Stimulated activated CD4-positive, alpha-beta T cell treated with anti-CD3 and anti-CD28 coated beads, TNF-alpha, amount 100 ng/mL, for 48 hours (primary cell): ENCODE results near the gene AIFM3.

Source experiments
- DNase-seq, 3 donors: peaks; one replicate each; pipeline ENCODE4 v3.0.0-alpha.2; 2020; ENCODE audit warnings: low read depth in 3 of 3

Gene AIFM3

DNA sequence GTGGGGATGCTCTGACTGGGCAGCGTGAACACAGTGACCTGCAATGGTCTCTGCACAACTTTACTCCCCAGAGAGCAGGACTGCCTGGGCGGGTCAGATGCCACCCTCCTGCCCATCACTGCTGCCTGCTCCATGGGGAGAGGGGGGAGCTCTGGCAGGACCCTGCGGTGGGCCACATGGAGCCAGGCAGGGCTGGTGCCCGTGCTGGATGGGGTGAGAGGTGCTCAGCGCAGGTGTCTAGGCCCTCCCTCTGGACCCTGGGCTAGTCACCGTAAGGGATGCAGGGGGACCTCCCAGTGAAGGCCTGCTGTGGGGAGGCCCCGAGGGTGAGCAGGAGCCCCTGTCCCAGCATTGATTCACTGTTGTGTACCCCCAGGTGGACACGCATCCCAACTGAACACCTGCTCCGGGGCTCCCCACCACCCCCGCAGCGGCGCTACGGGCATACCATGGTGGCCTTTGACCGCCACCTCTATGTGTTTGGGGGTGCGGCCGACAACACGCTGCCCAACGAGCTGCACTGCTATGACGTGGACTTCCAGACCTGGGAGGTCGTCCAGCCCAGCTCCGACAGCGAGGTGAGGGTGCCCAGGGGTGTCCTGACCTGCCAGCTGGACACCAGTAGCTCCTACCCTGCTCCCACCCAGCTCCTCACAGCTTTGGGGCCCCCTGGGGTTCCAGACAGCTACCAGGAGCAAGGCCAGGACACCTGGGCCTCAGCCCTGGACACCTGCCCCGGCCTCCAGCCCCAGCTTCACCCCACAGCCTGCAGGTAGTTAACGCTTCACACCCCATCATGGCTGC lies 24.4 kb downstream of the AIFM3 start:
- DNase-seq: no peak

DNA sequence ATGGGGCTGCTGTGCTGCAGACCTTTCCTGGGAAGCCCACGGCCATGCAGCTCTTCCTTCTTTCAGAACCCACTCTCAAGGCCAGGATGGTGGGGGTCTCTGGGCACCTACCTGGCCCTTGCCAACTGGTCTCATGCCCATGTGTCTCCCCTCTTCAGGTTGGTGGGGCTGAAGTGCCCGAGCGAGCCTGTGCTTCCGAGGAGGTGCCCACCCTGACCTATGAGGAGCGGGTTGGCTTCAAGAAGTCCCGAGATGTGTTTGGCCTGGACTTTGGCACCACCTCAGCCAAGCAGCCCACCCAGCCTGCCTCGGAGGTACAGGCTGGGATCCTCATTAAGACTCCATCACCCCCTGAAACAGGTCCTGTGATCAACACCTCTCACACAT lies 25.0 kb downstream of the AIFM3 start:
- no peak for DNase-seq

DNA sequence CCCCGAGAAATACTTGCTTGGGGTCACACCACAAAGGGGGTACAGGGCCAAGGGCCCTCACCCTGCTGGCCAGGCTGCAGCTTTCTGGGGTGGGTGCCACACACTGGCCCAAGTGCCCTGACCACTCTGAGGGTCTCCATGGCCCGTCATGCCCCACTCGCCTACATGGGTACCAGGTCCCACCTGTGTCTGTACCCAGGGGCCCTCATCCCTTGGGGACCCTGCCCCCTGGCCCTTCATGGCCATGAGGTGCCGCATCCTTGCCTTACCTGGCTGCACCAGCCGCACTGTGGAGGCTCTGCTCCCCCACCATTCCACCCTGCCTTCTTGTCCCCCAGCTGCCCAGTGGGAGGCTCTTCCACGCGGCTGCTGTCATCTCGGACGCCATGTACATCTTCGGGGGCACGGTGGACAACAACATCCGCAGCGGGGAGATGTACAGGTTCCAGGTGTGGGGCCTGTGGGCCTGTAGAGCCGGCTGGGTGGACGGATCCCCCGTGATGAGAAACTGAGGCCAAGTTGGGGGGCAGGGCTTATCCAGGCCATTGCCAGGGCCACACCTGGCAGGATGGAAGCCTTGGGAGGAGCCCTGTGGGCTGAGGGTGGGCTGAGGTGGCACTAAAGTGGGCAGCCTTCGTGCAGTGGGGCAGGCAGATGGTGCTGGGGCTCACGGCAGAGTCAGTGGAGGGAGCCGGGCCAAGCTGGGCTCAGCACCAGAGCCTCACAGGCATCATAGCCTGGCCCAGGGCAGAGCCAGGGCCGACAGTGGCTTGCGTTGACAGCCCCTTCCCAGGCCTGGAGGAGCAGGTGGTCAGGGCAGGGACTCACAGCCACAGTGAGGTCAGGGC lies 25.6 kb downstream of the AIFM3 start:
- no peak for DNase-seq

DNA sequence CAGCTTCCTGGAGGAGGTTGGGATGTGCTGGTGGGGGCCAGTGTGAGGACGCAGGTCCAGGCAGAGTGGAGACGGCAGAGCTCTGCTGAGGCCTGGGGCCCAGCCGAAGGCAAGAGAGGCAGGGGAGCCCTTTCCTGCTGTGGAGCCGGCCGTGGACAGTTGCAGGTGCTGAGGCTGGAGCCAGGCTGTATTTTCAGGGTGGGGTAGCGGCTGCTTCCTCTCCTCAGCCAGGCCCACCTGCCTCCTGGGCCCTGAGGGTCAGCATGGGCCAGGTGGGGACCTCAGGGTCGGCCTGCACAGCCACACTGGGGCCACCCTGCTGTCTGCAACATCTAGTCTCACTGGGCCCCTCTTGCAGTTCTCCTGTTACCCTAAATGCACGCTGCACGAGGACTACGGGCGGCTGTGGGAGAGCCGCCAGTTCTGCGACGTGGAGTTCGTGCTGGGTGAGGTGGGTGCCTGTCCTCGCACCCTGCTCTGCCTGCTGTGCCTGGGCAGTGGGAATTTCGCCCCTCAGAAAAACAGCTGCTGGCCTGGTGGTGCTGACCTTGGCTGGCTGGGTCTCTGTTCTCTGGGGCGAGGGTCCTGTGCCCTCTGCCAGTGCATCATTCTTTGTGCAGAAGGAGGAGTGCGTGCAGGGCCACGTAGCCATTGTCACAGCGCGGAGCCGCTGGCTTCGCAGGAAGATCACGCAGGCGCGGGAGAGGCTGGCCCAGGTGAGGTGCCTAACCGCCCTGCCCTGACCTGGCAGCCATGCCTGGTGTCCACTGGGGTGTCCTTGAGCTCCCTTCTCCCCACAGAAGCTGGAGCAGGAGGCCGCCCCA lies 26.5 kb downstream of the AIFM3 start:
- no peak for DNase-seq

DNA sequence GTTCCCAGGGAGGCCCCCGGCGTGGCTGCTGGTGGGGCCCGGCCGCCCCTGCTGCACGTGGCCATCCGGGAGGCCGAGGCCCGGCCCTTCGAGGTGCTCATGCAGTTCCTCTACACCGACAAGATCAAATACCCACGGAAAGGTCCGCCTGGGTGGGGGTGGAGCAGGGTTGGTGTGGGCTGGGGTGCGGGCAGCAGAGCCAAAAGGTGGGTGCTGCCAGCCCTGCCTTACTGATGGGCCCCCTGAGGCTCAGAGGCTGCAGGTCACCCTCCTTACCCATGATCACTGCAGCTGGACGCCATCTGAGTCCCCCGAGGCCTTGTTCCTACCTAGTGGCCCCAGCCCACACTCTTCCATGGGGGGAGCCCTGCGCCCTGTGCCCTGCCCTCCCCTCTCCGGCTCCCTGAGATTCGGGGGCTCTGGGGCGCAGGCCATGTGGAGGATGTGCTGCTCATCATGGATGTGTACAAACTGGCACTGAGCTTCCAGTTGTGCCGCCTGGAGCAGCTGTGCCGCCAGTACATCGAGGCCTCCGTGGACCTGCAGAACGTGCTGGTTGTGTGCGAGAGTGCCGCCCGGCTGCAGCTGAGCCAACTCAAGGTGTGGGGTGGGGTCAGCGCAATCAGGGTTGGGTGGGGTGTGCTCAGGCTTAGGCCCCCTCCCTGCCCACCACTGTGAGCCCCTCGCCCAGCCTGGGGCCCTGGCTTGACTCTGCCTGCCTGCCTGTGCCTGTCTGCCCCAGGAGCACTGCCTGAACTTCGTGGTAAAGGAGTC lies 27.3 kb downstream of the AIFM3 start:
- DNase-seq: no peak

DNA sequence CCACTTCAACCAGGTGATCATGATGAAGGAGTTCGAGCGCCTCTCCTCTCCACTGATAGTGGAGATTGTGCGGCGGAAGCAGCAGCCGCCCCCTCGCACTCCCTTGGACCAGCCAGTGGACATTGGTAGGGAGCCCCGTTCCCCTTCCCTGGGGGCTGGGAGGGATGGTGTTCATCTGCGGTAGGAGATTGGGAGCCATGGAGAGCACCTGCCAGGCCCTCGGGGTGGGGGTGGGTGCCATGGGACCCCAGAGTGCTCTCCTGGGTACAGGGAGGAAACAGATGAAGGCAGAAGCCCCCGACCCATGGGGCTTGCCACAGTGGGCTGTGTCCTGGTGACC lies 27.8 kb downstream of the AIFM3 start:
- DNase-seq: no peak

DNA sequence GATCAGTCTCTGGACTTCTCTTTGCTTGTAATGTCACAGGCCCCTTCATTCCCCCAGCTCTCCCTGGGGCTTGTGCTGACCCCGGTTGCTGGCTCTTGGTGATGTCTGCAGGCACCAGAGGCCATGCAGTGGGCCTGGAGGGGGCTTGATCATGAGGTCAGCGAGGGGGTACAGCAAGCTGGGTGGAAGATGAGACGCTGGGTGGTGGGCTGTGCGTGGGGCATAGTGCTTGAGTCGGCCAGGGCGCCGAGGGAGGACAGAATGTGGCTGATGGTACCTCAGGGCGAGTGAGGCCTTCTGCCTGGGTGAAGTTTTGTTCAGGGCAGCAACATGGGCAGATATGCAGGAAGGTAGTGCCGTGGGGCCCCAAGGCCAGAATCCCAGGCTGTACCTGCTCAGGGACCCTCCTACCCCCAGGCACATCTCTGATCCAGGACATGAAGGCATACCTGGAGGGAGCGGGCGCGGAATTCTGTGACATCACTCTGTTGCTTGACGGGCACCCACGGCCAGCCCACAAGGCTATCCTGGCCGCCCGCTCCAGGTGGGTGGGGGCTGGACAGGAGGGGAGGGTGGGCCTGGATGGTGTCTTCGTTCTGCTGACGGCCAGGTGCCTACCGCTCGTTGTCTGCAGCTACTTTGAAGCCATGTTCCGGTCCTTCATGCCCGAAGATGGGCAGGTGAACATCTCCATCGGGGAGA lies 28.4 kb downstream of the AIFM3 start:
- no peak for DNase-seq

DNA sequence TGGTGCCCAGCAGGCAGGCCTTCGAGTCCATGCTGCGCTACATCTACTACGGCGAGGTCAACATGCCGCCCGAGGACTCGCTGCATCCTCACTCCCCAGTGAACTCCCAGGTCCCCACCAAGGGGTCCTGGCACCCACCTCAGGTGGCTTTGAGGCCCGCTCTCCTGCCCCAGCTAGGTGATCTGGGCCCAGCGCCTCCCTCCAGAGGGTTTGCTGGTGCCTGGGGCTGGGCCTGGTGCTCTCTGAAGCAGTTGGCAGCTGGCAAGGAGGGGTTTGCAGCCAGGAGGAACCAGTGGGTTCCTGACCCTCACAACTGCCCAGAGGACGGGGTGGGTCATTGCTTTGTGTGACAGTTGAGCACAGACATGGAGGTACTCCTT lies 29.0 kb downstream of the AIFM3 start:
- no peak for DNase-seq

DNA sequence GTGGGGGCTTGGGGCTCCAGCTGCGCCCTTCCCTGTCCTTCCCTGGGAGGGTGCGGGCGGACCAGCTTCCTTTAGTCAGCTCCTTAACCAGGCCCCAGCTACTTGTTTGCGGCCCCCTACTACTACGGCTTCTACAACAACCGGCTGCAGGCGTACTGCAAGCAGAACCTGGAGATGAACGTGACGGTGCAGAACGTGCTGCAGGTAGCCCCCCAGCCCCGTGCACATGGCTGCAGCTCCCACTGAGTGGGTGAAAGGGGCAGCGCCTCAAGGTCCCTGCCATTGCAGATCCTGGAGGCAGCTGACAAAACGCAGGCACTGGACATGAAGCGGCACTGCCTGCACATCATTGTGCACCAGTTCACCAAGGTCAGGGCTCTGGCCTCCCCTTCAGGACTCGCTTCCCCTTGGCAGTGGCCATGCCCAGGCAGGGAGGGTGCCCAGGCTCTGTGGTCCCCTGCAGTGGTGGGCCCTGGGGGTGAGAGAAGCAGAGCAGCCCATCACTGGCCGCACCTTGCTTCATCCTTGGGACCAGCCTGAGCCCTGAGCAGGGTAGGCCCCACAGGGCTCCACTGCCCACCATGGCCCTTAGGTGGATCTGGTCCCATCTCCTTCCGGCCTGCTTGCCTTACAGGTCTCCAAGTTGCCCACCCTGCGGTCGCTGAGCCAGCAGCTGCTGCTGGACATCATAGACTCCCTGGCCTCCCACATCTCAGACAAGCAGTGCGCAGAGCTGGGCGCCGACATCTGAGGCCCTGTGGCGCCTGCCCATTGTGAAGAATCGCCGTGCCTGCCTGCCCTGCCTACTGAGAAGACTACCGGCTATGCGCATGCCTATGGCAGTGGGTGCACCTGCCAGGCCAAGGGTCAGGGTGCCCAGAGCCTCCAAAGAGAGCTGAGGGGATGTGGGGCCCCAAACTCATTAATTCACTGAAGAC lies 29.8 kb downstream of the AIFM3 start:
- DNase-seq: no peak

DNA sequence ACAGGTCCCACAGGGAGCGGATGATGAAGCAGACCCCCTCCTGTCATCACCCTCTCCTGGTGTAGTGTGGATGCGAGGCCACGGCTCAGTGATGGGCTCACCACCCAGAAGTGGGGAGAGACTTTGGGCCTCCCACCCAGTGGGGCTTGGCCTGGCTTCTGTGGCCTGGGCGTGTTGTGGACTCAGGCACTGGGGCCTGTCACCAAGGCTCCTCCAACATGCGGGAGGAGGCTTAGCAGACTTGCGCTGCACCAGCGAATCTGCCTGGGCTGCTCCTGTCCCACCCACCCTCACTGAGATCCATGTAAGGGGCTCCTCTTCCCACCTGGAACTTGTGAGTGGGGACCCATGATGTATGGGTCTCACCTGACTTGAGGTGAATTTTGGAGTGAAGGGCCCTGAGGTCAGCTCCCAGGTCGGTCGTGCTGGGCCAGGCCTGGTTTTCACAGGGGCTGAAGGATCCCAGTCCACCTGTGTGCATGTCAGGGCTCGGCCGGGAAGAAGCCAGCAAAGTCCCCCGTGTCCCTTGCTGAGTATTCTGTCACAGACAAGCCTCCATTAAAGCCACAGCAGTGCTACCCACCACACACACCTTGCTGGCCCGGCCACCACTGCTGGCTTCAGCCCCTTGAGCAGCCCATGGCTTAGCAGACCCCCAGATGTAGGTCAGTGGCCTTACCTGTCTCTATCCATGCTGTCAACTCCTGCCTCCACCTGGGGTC lies 30.6 kb downstream of the AIFM3 start:
- DNase-seq: no peak

DNA sequence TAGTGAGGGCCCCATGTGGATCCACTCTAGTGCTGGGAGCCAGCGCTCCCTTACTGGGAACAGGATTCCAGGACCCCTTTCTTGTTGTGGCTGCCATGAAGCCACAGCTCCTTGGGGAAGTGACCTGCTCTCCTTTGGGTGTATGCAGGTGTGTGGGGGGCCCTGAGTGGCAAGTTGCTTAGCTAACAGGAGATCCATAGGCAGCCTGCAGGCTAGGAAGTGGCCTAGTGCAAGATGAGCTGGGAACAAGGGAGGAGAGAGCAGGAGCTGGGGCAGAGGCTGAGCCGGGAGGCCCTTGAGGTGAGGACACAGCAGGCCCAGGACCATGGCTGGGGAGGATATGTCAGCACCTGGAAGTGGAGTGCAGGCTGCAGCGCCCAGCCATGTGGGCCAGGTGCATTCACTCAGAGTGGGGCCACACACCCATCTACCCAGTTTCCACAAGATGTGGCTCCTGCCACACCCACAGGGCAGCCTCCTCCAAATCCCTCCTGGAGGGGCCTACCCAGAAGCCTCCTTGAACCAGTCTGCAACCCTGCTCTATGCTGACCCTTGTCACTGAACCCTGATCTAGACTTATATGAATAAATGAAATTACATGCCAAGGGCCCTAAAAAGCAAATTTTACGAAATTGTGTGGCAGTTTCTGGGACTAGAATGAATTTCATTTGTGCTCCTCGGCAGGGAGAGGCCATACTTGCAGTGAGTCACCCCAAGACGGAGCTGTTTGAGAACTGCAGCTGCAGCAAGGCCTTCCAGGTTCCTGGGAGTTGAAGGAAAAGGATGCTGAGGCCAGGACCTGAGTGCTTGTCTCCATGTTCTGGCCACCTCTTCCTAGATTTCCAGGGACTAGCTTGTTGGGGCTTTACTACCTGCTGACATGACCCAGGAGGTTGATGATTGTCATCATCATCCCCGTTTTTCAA lies 31.6 kb downstream of the AIFM3 start:
- no peak for DNase-seq

DNA sequence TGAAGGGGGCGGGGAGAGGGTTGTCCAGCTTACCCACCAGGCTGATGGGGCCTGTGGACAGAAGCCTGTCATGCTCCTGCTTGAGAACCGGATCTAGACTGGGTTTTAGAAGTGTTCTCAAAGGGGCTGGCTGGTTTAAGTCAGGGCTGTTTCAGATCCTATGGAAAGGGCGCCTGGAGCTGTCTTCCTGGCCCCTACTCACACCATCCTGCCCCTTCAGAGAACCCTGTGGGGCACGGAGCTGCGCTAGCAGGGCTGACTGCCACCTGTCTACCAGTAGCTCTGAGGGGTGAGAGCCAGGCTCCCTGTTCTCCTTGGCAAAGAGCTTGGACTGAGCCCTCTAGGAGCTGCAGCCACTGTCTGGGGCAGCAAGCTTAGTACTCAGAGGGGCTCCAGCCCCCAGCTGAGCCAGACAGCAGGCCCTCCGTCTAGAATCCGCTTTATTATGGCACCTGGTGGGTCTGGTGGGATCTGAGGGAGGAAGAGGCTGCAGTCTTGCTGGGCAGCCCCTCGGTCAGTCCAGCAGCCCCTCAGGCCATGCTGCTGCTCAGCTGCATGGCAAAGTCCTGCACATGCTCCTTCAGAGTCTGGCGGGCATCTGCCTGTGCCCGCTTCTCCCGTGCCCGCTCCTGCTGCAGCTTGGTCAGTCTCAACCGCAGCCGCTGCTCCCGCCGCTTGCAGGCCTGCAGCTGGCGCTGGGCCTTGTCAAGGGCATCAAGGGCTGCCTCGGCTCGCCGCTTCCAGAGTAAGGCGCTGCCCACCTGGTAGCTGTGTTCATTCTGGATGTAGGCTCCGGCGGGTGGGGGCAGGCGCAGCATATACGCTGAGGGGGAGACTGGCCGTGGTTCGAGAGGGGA lies 32.5 kb downstream of the AIFM3 start:
- no peak for DNase-seq

DNA sequence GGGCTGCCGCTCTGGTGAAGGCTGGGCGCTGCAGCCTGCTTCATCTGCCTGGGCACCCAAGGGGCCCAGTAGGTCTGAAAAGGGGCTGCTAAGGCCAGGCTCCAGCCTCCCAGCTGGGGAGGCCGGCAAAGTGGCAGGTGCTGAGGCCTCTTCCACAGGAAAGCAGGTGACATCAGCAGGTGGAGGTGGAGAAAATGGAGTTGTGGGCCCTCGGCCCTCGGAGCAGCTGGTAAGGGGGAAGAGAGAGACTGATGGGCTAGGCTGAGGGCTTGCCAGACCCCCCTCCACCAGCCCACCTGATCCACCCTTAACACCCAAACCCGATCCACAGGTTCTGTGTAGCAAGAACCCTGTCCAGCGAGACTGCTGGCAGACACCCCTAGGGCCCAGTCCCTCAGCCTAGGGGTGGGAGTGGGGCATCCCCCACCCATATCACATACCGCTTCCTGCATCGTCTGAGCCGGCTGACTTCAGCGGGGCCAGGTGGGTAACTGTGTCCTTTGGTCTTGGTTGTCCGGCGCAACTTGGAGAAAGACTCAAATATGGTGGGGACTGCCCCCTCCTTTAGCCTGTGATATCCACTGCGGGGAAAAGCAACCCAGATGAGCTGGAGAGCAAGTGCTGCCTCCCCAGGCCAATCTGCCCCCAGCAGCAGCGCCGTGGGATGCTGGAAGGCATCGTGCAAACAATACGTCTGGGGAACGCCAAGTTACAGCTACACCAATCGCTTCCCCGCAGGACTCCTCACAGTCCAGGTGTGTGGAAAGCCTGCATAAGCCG lies 33.3 kb downstream of the AIFM3 start:
- DNase-seq: no peak

DNA sequence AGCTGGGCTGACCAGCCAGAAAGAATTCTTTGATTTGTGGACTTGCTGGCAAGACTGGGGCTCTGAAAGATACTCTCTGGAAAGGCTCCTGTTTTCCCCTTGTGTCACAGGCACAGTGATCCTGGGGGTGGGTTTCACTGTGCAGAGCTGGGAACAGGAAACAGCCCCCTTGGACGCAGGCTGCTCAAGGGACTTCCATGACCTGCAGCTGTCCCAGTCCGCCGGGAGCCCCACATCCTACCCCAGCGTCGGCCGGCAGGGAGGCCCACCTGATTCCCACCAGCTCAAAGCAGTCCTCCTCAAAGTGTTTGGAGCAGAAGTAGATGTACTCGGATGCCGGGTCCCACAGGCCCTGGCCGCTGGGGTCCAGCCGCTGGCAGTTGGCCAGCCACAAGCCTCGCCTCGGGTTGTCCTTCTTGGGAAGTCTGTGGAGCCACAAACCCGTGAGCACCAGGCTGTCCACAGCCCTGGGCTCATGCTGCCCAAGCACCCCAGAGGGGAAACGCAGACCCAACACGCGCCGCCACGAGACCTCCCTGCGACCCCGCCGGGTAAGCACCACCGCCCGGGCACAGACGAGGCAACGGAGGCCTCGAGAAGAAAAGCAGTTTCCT lies 34.0 kb downstream of the AIFM3 start:
- no peak for DNase-seq

DNA sequence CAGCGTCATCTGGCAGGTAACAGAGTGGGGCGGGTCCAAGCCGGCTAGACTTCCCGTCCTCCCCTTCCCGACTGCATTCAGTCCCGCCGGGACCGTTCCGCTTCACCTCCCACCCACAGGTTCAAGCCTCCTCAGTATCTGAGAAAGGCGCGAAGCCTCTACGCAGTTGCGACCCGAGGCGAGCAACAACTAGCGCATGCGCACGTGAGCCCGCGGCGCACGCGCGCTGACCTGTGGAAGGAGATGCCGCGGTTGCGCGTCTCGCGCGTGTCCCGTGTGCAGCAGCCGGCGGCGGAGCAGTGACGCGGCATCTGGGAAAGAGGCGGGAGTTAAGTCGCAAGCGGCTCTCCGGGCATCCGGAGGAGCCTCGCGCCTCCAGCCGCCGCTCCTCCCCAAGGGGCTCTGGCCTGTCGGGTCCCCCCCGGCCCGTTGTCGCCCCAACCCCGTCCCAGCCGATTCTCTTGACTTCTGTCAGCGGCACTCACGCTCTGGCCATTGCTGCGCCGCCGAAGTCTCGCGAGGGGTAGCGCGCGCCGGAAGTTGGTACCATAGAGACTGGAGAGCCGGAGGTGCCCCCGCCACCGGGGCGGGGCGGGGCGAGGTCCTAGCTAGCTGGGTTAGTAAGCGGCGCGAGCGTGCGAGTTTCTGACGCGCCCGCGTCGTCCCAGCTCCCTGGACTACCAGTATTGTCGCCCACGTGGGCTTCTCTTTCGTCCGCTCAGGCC lies 34.7 kb downstream of the AIFM3 start, which contains the start of gene THAP7:
Gene THAP7 (minus strand): TSS at position 518 of the 725 bp plus-strand sequence. CDS start 207 bp downstream, at position 311.
- DNase-seq: peak; percentile 94 to 95 (median 95)
